DOHH2 (cell line): ENCODE data around the gene ZNF182.

Experiments
- H3F3A ChIP-seq: fragments of 200-600 bp; sonication (generic), shearing (Covaris generic); 2 replicates; pipeline ENCODE4 v1.6.0; 2016; ENCODE audit warnings: antibody characterized with exemption, mild to moderate bottlenecking; ENCODE audit not compliant: control insufficient read depth, insufficient read depth
- H3K27ac ChIP-seq: fragments of 200-600 bp; sonication (generic); 2 replicates; pipeline ENCODE4 v1.5.1; 2014; ENCODE audit warnings: low read depth, mild to moderate bottlenecking, low read length, moderate library complexity
- H3K27me3 ChIP-seq: fragments of 200-600 bp; sonication (generic); 2 replicates; pipeline ENCODE4 v1.6.1; 2014; ENCODE audit warnings: mild to moderate bottlenecking, low read length, mixed read lengths; ENCODE audit not compliant: control insufficient read depth
- H3K36me3 ChIP-seq: fragments of 200-600 bp; sonication (generic); 2 replicates; pipeline ENCODE4 v1.6.1; 2014; ENCODE audit warnings: mild to moderate bottlenecking, low read length, moderate library complexity, mixed read lengths; ENCODE audit not compliant: control insufficient read depth
- H3K4me1 ChIP-seq: fragments of 200-600 bp; sonication (generic); 2 replicates; pipeline ENCODE4 v1.6.1; 2014; ENCODE audit warnings: mild to moderate bottlenecking, low read length, mixed read lengths; ENCODE audit not compliant: control insufficient read depth
- H3K4me2 ChIP-seq: fragments of 200-600 bp; sonication (generic); 2 replicates; pipeline ENCODE4 v1.6.0; 2014; ENCODE audit warnings: mild to moderate bottlenecking, low read length, moderate library complexity
- H3K4me3 ChIP-seq: fragments of 200-600 bp; sonication (generic); 2 replicates; pipeline ENCODE4 v1.5.1; 2014; ENCODE audit warnings: mild to moderate bottlenecking, low read length, mixed read lengths
- H3K79me2 ChIP-seq: fragments of 200-600 bp; sonication (generic); 2 replicates; pipeline ENCODE4 v1.6.1; 2014; ENCODE audit warnings: mild to moderate bottlenecking, low read length, mixed read lengths; ENCODE audit not compliant: control insufficient read depth
- H3K9me2 ChIP-seq: fragments of 200-600 bp; sonication (generic); replicated peaks from 2 replicates; pipeline ENCODE4 v1.6.1; 2014; ENCODE audit warnings: mild to moderate bottlenecking, low read length, mixed read lengths; ENCODE audit not compliant: control insufficient read depth
- H3K9me3 ChIP-seq: fragments of 200-600 bp; sonication (generic); 2 replicates; pipeline ENCODE4 v1.6.1; 2014; ENCODE audit warnings: antibody characterized with exemption, low read length, mixed read lengths; ENCODE audit not compliant: control insufficient read depth, insufficient read depth
- H4K20me1 ChIP-seq: fragments of 200-600 bp; sonication (generic); 2 replicates; pipeline ENCODE4 v1.6.0; 2014; ENCODE audit warnings: low read depth, mild to moderate bottlenecking, antibody characterized with exemption, low read length, moderate library complexity; ENCODE audit not compliant: control insufficient read depth, insufficient read depth
- EZH2phosphoT487 ChIP-seq: fragments of 200-600 bp; sonication (generic); IDR thresholded peaks from 2 replicates; pipeline ENCODE4 v1.6.1; 2017; ENCODE audit warnings: borderline replicate concordance, mild to moderate bottlenecking, antibody characterized with exemption, low read length, moderate library complexity, mixed read lengths
- TF ChIP-seq, protein P1 (sequence below): fragments of 200-600 bp; sonication (generic); IDR thresholded peaks from one replicate; pipeline ENCODE4 v1.5.1; 2014; ENCODE audit warnings: antibody characterized with exemption, mild to moderate bottlenecking, low read depth, low read length; ENCODE audit not compliant: poor library complexity, severe bottlenecking

ZNF182 gene

DNA sequence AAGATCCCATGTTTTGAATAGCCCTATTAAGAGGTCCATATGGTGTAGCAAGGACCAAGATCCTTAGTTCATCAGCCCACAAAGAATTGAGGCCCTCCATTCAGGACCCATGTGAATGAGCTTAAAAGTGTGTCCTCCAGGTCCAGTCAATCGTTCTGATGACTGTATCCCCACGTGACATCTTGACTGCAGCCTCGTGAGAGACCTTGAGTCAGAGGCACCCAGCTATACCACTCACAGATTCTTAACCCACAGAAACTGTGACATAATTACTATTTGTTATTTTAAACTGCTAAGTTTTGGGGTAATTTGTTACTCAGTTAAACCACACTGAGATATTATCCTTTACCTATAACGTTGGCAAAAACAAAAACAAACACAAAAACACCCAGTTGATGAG, 62.4 kb downstream of the ZNF182 start:
- Histone ChIP-seq H3F3A (peaks cover 3% of the 10 kb centered on the region; the same call in 1 of the 2 replicates), H4K20me1 (no peaks in the 10 kb centered on the region), H3K27ac (no peak overlapping the region), H3K4me1 (peaks cover 9% of the 10 kb centered on the region), H3K9me3 (no peaks in the 10 kb centered on the region), H3K27me3 (no peaks in the 10 kb centered on the region), H3K9me2 (no peaks in the 10 kb centered on the region), H3K79me2 (no peaks in the 10 kb centered on the region), H3K4me3 (no peak overlapping the region), H3K36me3 (no peaks in the 10 kb centered on the region), H3K4me2 (no peak overlapping the region)
- TF ChIP-seq EZH2phosphoT487, result no peak
- TF ChIP-seq, protein P1, sequence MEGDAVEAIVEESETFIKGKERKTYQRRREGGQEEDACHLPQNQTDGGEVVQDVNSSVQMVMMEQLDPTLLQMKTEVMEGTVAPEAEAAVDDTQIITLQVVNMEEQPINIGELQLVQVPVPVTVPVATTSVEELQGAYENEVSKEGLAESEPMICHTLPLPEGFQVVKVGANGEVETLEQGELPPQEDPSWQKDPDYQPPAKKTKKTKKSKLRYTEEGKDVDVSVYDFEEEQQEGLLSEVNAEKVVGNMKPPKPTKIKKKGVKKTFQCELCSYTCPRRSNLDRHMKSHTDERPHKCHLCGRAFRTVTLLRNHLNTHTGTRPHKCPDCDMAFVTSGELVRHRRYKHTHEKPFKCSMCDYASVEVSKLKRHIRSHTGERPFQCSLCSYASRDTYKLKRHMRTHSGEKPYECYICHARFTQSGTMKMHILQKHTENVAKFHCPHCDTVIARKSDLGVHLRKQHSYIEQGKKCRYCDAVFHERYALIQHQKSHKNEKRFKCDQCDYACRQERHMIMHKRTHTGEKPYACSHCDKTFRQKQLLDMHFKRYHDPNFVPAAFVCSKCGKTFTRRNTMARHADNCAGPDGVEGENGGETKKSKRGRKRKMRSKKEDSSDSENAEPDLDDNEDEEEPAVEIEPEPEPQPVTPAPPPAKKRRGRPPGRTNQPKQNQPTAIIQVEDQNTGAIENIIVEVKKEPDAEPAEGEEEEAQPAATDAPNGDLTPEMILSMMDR, result no peak

DNA sequence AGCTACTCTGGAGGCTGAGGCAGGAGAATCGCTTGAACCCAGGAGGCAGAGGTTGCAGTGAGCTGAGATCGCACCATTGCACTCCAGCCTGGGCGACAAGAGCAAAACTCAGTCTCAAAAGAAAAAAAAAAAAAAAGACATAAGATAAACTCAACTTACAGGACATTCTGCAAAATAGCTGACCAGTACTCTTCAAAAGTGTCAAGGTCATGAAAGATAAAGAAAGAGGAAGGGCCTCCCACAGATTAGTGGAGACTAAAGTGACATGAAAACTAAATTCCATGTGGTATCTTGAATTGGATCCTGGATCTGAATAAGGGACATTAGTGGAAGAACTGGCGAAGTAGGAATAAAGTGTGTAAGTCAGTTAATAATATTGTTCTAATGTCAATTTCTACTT, 63.3 kb downstream of the ZNF182 start:
- H3K79me2 ChIP-seq, result no peaks in the 10 kb centered on the region
- peaks cover 19% of the 10 kb centered on the region for H3K4me1 ChIP-seq
- H3K27me3 ChIP-seq, result no peaks in the 10 kb centered on the region

DNA sequence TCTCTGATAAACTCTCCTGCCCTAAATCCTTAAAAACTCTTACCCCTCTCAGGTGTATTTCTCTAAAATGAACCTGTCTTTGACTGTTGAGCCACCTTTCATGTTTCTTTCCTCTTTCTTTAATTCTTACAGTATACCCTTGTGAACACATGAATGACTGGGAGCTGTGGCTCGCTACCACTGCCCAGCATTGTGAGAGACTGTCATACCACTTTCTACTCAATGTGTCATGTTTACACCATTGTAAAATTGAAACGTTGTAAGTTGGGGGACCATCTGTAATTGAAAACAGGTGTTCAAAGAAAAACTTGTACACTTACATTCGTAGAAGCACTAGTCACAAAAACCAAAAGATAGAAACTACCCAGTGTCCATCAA, 66.9 kb downstream of the ZNF182 start:
- Histone ChIP-seq H4K20me1 (no peaks in the 10 kb centered on the region), H3K4me1 (peaks cover 23% of the 10 kb centered on the region), H3K27me3 (no peaks in the 10 kb centered on the region), H3K9me2 (no peaks in the 10 kb centered on the region), H3K27ac (peak overlapping the region; percentile 82), H3K79me2 (no peaks in the 10 kb centered on the region), H3K36me3 (no peaks in the 10 kb centered on the region), H3K9me3 (no peaks in the 10 kb centered on the region), H3F3A (peaks cover 9% of the 10 kb centered on the region; the same call in 1 of the 2 replicates), H3K4me2 (peak overlapping the region; percentile 78), H3K4me3 (peak overlapping the region; percentile 68)
- TF ChIP-seq EZH2phosphoT487, result no peak
- TF ChIP-seq, protein P1, result no peak

More for the DNA sequence above, 63.3 kb downstream of the ZNF182 start:
- Histone ChIP-seq H3K36me3 (no peaks in the 10 kb centered on the region), H3F3A (peaks cover 9% of the 10 kb centered on the region; the same call in 1 of the 2 replicates), H3K9me2 (no peaks in the 10 kb centered on the region), H3K9me3 (no peaks in the 10 kb centered on the region), H3K4me3 (no peak overlapping the region), H4K20me1 (no peaks in the 10 kb centered on the region), H3K27ac (no peak overlapping the region), H3K4me2 (no peak overlapping the region)
- no peak for TF ChIP-seq EZH2phosphoT487

DNA sequence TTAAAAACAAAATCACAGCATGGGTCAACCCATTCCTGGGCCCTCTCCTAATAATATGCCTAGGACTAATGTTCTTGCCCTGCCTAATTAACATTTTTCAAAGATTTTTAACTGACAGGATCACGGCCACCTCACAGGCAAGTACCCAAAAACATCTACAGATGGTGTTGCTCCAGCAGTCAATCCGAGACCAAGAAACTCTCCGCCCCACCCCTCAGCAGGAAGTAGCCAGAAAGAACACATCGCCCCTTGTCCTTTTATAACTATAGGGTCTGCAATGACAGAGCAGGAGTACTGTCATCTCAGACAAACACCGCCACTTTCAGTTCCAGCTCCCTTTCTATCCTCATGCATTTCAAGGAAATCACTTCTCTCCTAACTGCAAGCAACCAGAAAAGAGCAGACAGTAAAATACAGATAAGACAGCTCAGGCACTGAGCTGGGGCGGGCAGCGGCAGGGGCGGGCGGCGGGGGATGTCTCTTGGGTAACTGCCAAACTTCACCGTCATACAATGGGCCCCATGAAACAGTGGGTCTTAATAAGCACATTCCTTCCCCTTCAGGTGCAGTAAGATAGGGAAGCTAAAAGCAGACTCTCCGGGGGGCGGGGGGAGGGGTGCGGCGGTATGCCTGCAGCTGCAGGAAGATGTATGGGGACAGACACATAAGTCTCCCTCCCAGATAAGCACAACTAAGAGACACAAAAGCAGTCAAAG, 67.4 kb downstream of the ZNF182 start:
- Histone ChIP-seq H4K20me1 (no peaks in the 10 kb centered on the region), H3K36me3 (no peaks in the 10 kb centered on the region), H3K27ac (peak overlapping the region; percentile 82), H3F3A (peaks cover 9% of the 10 kb centered on the region; the same call in 1 of the 2 replicates), H3K9me3 (no peaks in the 10 kb centered on the region), H3K9me2 (no peaks in the 10 kb centered on the region), H3K4me3 (peak overlapping the region; percentile 68), H3K79me2 (no peaks in the 10 kb centered on the region), H3K4me2 (peak overlapping the region; percentile 78), H3K27me3 (no peaks in the 10 kb centered on the region), H3K4me1 (peaks cover 23% of the 10 kb centered on the region)
- no peak for TF ChIP-seq EZH2phosphoT487
- TF ChIP-seq, protein P1, result no peak
